ENCODE data around the gene KCNN3. TPM values are rescaled to one million over a fixed set of nuclear protein-coding genes. Genes with fewer than 3 reads are reported as not detected.
"Not testable (repeated sequence)": the region's sequence is repeated elsewhere in the genome, so short reads cannot be mapped to it uniquely, and the experiment has no call there.

KCNN3 gene
- total RNA-seq, 6 experiments from 2014 or later, result not detected

GRCh38 chr1:154908937-154909336 lies 38.9 kb upstream of the KCNN3 start:
- TF ChIP-seq, protein P1, sequence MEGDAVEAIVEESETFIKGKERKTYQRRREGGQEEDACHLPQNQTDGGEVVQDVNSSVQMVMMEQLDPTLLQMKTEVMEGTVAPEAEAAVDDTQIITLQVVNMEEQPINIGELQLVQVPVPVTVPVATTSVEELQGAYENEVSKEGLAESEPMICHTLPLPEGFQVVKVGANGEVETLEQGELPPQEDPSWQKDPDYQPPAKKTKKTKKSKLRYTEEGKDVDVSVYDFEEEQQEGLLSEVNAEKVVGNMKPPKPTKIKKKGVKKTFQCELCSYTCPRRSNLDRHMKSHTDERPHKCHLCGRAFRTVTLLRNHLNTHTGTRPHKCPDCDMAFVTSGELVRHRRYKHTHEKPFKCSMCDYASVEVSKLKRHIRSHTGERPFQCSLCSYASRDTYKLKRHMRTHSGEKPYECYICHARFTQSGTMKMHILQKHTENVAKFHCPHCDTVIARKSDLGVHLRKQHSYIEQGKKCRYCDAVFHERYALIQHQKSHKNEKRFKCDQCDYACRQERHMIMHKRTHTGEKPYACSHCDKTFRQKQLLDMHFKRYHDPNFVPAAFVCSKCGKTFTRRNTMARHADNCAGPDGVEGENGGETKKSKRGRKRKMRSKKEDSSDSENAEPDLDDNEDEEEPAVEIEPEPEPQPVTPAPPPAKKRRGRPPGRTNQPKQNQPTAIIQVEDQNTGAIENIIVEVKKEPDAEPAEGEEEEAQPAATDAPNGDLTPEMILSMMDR (IDR thresholded peaks at IDR 0.05), result no peak
- H3K27ac Mint-ChIP-seq, result no peak overlapping the region

DNA sequence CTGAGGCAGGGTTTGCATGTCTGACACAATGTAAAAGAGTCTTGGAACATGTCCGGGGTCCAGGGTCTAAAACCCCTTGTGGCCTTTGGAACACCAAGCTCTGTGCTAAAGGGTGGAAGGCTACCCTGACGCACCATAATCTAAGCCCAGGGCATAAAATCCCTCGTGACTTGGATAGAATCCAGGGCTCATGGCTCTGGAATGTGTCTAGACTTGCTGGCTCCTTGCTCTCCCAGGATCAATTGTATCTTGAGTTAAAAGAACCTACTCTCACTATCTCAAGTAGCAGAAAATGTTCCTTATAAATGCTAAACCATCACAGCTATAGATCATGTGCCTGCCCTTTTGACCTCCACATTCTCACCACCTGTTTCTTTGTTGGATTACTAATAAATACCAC lies 38.0 kb upstream of the KCNN3 start:
- H3K27ac Mint-ChIP-seq; H3K9me3 Mint-ChIP-seq; H3K4me1 Mint-ChIP-seq (ENCODE audit: low read depth); DNase-seq; H3K4me3 Mint-ChIP-seq; H3K36me3 Mint-ChIP-seq (ENCODE audit: low read depth): not testable (repeated sequence)
- H3K27me3 Mint-ChIP-seq (ENCODE audit: insufficient read depth), result peaks cover 27% of the 10 kb centered on the region

More at GRCh38 chr1:154908937-154909336, 38.9 kb upstream of the KCNN3 start:
- Mint-ChIP-seq H3K4me3 (no peak overlapping the region), H3K27me3 (ENCODE audit: insufficient read depth) (peaks cover 29% of the 10 kb centered on the region), H3K4me1 (ENCODE audit: low read depth) (no peaks in the 10 kb centered on the region), H3K36me3 (ENCODE audit: low read depth) (peaks cover 5% of the 10 kb centered on the region; the same call in 1 of the 2 replicates), H3K9me3 (peaks cover 7% of the 10 kb centered on the region)
- no peak for DNase-seq

DNA sequence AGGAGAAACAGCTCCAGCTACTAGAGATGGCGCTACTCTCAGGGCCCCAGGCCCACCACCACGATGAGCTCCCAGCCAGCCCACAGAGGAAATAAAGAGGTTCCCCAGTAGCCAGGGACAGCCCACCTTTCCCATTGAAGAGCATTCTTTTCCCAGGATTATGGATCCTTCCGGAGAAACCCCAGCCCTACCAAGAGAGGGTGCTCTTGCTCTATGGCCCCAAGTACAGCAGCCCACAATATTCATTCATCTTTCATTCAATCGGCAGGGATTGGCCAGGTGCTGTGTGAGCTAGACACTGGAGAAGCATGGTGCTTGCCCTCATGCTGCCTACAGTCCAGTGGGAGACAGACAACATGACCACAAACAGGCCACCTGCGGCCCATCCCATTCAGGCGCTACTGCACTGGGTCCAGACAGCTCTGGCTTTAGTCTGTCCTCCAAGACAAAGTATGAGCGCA lies 36.6 kb upstream of the KCNN3 start:
- H3K27ac Mint-ChIP-seq, result no peak overlapping the region
- DNase-seq, result no peak
- H3K9me3 Mint-ChIP-seq, result peaks cover 7% of the 10 kb centered on the region
- H3K27me3 Mint-ChIP-seq (ENCODE audit: insufficient read depth), result peaks cover 15% of the 10 kb centered on the region
- TF ChIP-seq, protein P1 (IDR thresholded peaks at IDR 0.05), result peak; percentile 46; the same call in 1 of the 2 replicates
- H3K4me1 Mint-ChIP-seq (ENCODE audit: low read depth), result no peaks in the 10 kb centered on the region
- no peak overlapping the region for H3K4me3 Mint-ChIP-seq
- peaks cover 5% of the 10 kb centered on the region; the same call in 1 of the 2 replicates for H3K36me3 Mint-ChIP-seq (ENCODE audit: low read depth)

DNA sequence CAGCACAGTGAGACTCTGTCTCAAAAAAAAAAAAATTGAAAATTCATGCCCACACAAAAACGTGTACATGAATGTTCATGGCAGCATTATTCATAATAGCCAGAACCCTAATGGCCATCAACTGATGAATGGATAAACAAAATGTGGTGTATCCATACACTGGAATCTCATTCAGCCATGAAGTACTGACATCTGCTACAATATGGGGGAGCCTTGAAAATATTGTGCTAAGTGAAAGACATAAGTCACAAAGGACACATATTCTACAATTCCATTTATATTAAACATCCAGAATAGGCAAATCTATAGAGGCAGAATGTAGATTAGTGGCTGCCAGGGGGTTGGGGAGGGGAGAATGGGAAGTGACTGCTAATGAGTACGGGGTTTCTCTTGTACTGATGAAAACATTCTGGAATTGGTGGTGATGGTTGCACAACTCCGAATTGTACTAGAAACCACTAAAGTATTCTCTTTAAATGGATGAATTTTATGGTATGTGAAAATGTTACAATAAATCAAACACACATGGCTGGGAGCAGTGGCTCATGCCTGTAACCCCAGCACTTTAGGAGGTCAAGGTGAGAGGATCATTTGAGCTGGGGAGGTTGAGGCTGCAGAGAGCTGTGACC lies 33.0 kb upstream of the KCNN3 start:
- TF ChIP-seq, protein P1 (IDR thresholded peaks at IDR 0.05), result no peak
- Mint-ChIP-seq H3K9me3 (no peaks in the 10 kb centered on the region), H3K4me3 (no peak overlapping the region), H3K27me3 (ENCODE audit: insufficient read depth) (peaks cover 8% of the 10 kb centered on the region), H3K4me1 (ENCODE audit: low read depth) (no peaks in the 10 kb centered on the region), H3K36me3 (ENCODE audit: low read depth) (no peaks in the 10 kb centered on the region), H3K27ac (no peak overlapping the region)
- DNase-seq, result no peak

GRCh38 chr1:154901591-154901990 lies 31.5 kb upstream of the KCNN3 start:
- Mint-ChIP-seq H3K4me3 (no peak overlapping the region), H3K36me3 (ENCODE audit: low read depth) (no peaks in the 10 kb centered on the region), H3K27me3 (ENCODE audit: insufficient read depth) (peaks cover 8% of the 10 kb centered on the region), H3K9me3 (no peaks in the 10 kb centered on the region), H3K4me1 (ENCODE audit: low read depth) (no peaks in the 10 kb centered on the region), H3K27ac (no peak overlapping the region)
- TF ChIP-seq, protein P1 (IDR thresholded peaks at IDR 0.05), result no peak
- DNase-seq, result no peak

GRCh38 chr1:154899041-154899440 lies 29.0 kb upstream of the KCNN3 start:
- TF ChIP-seq, protein P1 (IDR thresholded peaks at IDR 0.05), result no peak
- H3K4me1 Mint-ChIP-seq (ENCODE audit: low read depth), result no peaks in the 10 kb centered on the region
- H3K4me3 Mint-ChIP-seq, result no peak overlapping the region
- H3K27me3 Mint-ChIP-seq (ENCODE audit: insufficient read depth), result peaks cover 24% of the 10 kb centered on the region
- no peaks in the 10 kb centered on the region for H3K36me3 Mint-ChIP-seq (ENCODE audit: low read depth)
- H3K9me3 Mint-ChIP-seq, result no peaks in the 10 kb centered on the region
- H3K27ac Mint-ChIP-seq, result no peak overlapping the region
- no peak for DNase-seq
